Measurements from ENCODE around the gene CDR2L. TPM values are rescaled to one million over a fixed set of nuclear protein-coding genes. Genes with fewer than 3 reads are reported as not detected.
"Not testable (repeated sequence)": the region's sequence is repeated elsewhere in the genome, so short reads cannot be mapped to it uniquely, and the experiment has no call there.

CDR2L gene
- total RNA-seq, 1 donor from 2014 or later, result 2.7 TPM

GRCh38 chr17:74981979-74982662, 5.3 kb upstream of the CDR2L start:
- ATAC-seq, result peak; percentile 74

- not testable (repeated sequence) for ATAC-seq
Observed at GRCh38 chr17:74982663-74983313, 4.6 kb upstream of the CDR2L start.

- no peak for ATAC-seq
Observed at GRCh38 chr17:74986206-74986576, 1.2 kb upstream of the CDR2L start.

GRCh38 chr17:74987909-74988711, 678 bp downstream of the CDR2L start:
- peak; percentile 49 for ATAC-seq

DNA sequence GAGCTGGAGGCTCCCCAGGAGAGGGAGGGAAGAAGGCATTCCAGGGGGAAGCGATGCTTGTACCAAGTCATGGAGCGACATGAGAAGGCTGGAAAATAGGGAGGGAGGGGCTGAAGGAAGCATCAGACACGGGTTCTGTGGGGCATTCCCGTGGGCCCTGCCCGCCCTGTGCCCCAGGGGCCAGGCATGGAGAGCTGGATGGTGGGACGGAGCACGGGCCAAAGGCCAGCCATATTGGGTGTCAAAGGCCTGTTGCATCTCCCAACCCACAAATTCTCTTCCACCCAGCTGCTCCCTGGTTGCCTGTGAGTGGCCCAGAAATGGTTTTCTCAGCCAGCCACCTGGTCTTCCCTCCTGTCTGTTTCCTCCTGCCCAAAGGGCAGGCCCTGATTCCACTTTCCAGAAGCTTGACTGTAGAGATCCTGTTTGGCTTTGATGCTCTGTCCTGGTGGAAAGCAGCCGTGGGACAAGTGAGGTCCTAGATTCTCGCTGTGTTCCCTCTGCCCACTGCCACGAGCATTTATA, 3.2 kb downstream of the CDR2L start:
- ATAC-seq, result no peak

- peak; percentile 7 for ATAC-seq
Observed at GRCh38 chr17:74992223-74992622, 4.8 kb downstream of the CDR2L start.

GRCh38 chr17:74994440-74994839, 7.0 kb downstream of the CDR2L start:
- no peak for ATAC-seq

DNA sequence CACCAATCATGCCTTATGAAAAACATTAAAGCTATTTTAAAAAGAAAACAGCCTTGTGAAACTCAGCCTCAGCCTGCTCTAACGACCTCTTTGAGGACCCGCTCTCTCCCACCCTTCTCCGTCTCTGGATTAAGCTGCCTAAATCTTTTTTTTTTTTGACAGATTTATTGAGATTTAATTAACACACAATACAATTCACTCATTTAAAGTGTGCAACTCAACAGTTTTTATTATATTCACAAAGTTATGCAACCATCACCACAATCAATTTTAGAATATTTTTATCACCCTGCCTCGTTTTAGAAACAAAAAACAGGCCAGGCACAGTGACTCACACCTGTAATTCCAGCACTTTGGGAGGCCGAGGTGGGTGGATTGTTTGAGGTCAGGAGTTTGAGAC, 8.4 kb downstream of the CDR2L start:
- ATAC-seq, result no peak

DNA sequence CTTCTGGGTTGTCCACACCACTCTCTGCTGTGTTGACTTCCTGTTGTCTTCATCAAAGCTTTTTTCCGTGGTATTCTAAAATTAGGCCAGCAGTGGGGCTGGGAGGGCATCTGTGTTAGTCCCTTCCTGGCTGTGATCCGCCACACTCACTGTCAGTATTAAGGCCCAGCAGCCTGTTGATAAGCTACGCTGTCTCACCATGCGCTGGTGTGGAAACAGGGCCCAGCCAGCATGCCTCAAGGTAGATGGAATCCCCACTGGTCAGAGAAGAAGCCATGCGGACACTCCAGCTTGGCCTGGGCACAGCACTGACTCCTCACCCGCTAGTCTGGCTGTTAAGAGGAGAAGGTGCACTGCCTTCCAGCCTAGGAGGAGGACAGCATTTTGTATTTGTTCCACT, 11.4 kb downstream of the CDR2L start:
- ATAC-seq, result no peak

- ATAC-seq, result no peak
Observed at GRCh38 chr17:74999523-74999922, 12.1 kb downstream of the CDR2L start.

GRCh38 chr17:75001915-75002843, 14.7 kb downstream of the CDR2L start:
- ATAC-seq, result no peak

DNA sequence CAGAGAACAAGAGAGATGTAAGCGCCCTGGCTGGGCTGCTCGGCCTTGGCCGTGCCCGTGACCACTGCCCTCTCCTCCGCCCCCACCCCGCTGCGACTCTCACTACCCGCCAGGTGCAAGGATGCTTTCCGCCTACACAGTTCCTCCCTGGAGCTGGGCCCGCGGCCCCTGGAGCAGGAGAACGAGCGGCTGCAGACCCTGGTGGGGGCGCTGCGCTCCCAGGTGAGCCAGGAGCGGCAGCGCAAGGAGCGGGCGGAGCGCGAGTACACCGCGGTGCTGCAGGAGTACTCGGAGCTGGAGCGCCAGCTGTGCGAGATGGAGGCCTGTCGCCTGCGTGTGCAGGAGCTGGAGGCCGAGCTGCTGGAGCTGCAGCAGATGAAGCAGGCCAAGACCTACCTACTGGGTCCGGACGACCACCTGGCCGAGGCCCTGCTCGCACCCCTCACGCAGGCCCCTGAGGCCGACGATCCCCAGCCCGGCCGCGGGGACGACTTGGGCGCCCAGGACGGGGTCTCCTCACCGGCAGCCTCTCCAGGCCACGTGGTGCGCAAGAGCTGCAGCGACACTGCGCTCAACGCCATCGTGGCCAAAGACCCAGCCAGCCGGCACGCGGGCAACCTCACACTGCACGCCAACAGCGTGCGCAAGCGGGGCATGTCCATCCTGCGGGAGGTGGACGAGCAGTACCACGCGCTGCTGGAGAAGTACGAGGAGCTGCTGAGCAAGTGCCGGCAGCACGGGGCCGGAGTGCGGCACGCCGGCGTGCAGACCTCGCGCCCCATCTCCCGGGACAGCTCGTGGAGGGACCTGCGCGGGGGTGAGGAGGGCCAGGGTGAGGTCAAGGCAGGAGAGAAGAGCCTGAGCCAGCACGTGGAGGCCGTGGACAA, 15.9 kb downstream of the CDR2L start:
- ATAC-seq, result no peak

DNA sequence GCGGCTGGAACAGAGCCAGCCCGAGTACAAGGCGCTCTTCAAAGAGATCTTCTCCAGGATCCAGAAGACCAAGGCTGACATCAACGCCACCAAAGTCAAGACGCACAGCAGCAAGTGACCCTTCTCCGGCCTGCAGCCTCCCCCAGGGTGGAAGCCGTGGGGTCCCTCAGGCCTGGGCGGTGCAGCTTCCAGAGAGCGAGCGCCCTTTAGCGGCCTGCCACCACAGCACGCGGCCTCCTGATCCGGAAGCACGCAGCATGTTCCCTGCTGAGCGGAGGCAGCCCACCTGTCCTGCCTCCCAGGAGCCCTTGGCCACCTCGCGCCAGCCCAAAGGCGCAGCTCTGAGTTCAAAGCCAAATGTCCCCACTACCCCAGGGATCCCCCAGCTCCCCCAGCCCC, 16.5 kb downstream of the CDR2L start:
- ATAC-seq, result no peak

DNA sequence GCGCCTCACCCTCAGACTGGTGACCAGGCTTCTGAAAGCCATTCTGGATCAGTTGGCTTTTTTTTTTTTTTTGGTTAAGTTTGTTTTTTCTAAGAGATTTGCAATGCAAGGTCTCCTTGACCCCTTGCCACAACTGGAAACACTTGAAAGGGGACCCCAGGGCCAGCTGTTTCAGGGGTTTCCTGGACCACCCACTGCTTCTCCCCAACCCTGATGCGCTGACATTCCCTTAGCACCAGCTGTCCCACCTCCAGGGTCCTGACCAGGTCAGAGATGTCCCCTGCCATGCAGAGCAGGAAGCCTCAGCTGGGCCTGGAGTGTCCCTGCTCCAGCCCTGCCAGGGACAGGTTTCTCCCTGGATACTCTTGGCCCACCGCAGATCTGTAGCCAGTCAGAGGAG, 16.9 kb downstream of the CDR2L start:
- no peak for ATAC-seq

- no peak for ATAC-seq
Observed at GRCh38 chr17:75005291-75005690, 17.9 kb downstream of the CDR2L start.

DNA sequence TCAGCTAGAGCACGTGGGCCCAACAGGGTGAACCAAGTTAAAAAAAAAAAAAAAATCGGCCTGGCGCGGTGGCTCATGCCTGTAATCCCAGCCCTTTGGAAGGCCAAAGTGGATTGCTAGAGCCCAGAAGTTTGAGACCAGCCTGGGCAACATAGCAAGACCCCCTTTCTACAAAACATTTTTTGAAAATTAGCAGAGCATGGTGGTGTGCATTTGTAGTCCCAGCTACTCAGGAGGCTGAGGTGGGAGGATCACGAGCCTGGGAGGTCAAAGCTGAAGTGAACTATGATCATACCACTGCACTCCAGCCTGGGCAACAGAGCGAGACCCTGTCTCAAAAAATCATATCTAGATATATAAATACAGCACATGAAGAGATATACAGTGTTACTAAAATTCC, 18.7 kb downstream of the CDR2L start:
- ATAC-seq, result not testable (repeated sequence)

DNA sequence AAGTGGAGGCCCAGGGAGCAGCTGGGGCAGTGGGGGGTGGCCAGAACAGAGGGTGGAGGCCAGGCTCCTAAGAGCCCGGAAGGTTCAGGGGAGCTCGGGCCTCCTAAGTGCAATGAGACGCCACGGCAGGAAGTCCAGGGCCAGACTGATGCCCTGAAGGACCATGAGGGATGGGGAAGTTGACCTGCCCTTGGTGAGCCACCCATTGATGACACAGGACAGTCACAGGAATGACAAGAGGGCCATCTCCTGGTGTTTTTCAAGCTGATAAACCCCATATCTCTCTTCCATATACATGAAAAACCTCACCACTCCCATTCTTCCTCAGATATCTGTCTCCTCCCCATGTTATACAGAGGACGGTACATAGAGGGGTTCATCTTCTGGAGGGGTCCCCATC, 19.2 kb downstream of the CDR2L start:
- ATAC-seq, result no peak

DNA sequence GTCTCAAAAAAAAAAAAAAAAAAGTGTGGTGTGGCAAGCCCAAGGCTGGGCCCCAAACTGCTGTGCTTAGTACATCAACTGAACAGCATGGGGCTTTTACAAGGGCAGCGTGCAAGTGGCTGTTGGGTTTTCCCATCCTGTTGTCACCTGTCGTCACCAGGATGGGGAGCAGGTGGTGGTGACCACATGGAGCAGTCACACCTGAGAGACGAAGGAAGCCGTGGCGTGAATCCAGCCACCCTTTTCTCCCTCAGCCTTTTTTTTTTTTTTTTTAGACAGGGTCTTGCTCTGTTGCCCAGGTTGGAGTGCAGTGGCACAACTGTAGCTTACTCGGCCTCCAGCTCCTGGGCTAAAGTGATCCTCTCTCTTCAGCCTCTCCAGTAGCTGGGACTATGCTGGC, 20.9 kb downstream of the CDR2L start:
- ATAC-seq, result no peak

- no peak for ATAC-seq
Observed at GRCh38 chr17:75009139-75009724, 21.8 kb downstream of the CDR2L start.

DNA sequence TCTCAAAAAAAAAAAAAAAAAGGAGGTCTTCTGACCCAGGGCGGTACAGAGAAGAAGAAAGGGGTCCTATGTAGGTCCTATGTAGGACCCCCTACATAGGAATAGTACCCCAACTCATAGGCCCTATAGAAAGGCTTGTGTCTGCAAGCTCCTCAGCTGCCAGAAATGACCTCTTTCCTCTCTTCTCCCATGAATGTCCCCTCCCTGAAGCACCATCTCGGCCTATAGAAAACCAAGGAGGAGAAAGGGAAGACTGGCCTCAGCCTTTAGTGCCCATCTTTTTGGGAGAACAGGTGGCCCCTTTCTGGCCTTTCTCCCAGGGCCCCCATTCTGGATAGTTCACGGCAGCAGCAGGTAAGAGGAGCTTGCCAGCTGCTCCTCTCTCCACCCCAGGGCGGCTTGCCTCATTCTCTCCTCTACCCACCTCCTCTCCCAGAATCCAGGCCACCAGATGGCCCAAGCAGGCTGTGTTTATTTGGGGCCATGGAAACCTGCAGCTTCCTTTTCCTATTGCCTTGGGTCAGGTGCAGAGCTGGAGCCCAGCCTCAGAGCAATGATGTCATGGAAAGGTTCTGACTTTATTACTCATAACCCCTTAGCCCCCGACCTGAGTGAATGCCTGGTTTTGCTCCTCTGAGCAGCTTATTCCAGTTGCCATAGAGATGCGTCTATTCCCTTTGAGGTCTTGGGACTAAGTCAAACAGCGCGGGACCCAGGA, 23.4 kb downstream of the CDR2L start:
- peak; percentile 22 for ATAC-seq

Data from esophagus mucosa (tissue), 1 donor.